ENCODE measurements around the gene PYDC2.
A peak's percentile ranks its signal among the peaks of the same experiment; 100 is the strongest.
"Not testable (repeated sequence)": the region's sequence is repeated elsewhere in the genome, so short reads cannot be mapped to it uniquely, and the experiment has no call there.

PYDC2 gene

GRCh38 chr3:191470080-191470479 is 9.1 kb downstream of the PYDC2 start:
- FAIRE-seq = no peak
- no peak for DNase-seq (ENCODE audit: low spot score)

- FAIRE-seq = no peak
- DNase-seq (ENCODE audit: low spot score) = no peak
These were observed 9.6 kb downstream of the PYDC2 start for GRCh38 chr3:191470545-191470944.

GRCh38 chr3:191473661-191474198 is 12.8 kb downstream of the PYDC2 start:
- no peak for DNase-seq (ENCODE audit: low spot score)

GRCh38 chr3:191476066-191476772 is 15.3 kb downstream of the PYDC2 start:
- DNase-seq (ENCODE audit: low spot score) = no peak

More at GRCh38 chr3:191473661-191474198, 12.8 kb downstream of the PYDC2 start:
- FAIRE-seq = no peak

GRCh38 chr3:191483994-191484393 is 23.0 kb downstream of the PYDC2 start:
- not testable (repeated sequence) for FAIRE-seq; DNase-seq (ENCODE audit: low spot score)

More at GRCh38 chr3:191476066-191476772, 15.3 kb downstream of the PYDC2 start:
- FAIRE-seq = no peak

- DNase-seq (ENCODE audit: low spot score) = no peak
- FAIRE-seq = no peak
These were observed 23.5 kb downstream of the PYDC2 start for GRCh38 chr3:191484461-191484860.

GRCh38 chr3:191492601-191493000 is 31.6 kb downstream of the PYDC2 start:
- DNase-seq (ENCODE audit: low spot score) (no peak), FAIRE-seq (no peak)

GRCh38 chr3:191493336-191493735 is 32.4 kb downstream of the PYDC2 start:
- no peak for FAIRE-seq
- DNase-seq (ENCODE audit: low spot score) = no peak

- DNase-seq (ENCODE audit: low spot score) (peak; percentile 78), FAIRE-seq (no peak)
These were observed 38.5 kb downstream of the PYDC2 start for GRCh38 chr3:191499307-191500080.

- FAIRE-seq (no peak), DNase-seq (ENCODE audit: low spot score) (no peak)
These were observed 39.9 kb downstream of the PYDC2 start for GRCh38 chr3:191500892-191501291.

GRCh38 chr3:191502583-191502982 is 41.6 kb downstream of the PYDC2 start:
- no peak for FAIRE-seq
- DNase-seq (ENCODE audit: low spot score) = no peak

- FAIRE-seq (no peak), DNase-seq (ENCODE audit: low spot score) (no peak)
These were observed 48.1 kb downstream of the PYDC2 start for GRCh38 chr3:191509078-191509477.
